Kidney epithelial cell (primary cell): ENCODE results near the gene EZH1. TPM values are rescaled to one million over a fixed set of nuclear protein-coding genes. Genes with fewer than 3 reads are reported as not detected.

Experiments
- DNase-seq: peaks from one replicate; pipeline ENCODE4 v3.0.0-alpha.2; 2010; ENCODE audit warnings: low read depth
- H3K27me3 ChIP-seq: 2 replicates; pipeline ENCODE4 v1.6.0; 2011; ENCODE audit warnings: low read length; ENCODE audit not compliant: control insufficient read depth, insufficient read depth
- H3K36me3 ChIP-seq: 2 replicates; pipeline ENCODE4 v1.5.1; 2011; ENCODE audit warnings: low read length; ENCODE audit not compliant: control insufficient read depth, insufficient read depth
- H3K4me3 ChIP-seq: 2 replicates; pipeline ENCODE4 v1.5.1; 2011; ENCODE audit warnings: low read depth, mild to moderate bottlenecking, control low read depth, low read length
- total RNA-seq: library from RNA; depleted of rRNA; stranded (reverse); fragments of >200 nt; gene quantifications from 2 replicates; pipeline ENCODE4 v1.2.3, GENCODE V29; 2015
- TF ChIP-seq, protein P1 (sequence below): IDR thresholded peaks from 2 replicates; pipeline ENCODE4 v1.5.1; 2011; ENCODE audit warnings: mild to moderate bottlenecking, moderate library complexity, low read length, control low read depth, inconsistent platforms; ENCODE audit not compliant: insufficient read depth, poor library complexity, severe bottlenecking

The EZH1 gene
- total RNA-seq, 1 donor from 2014 or later, result 14.7 TPM

DNA sequence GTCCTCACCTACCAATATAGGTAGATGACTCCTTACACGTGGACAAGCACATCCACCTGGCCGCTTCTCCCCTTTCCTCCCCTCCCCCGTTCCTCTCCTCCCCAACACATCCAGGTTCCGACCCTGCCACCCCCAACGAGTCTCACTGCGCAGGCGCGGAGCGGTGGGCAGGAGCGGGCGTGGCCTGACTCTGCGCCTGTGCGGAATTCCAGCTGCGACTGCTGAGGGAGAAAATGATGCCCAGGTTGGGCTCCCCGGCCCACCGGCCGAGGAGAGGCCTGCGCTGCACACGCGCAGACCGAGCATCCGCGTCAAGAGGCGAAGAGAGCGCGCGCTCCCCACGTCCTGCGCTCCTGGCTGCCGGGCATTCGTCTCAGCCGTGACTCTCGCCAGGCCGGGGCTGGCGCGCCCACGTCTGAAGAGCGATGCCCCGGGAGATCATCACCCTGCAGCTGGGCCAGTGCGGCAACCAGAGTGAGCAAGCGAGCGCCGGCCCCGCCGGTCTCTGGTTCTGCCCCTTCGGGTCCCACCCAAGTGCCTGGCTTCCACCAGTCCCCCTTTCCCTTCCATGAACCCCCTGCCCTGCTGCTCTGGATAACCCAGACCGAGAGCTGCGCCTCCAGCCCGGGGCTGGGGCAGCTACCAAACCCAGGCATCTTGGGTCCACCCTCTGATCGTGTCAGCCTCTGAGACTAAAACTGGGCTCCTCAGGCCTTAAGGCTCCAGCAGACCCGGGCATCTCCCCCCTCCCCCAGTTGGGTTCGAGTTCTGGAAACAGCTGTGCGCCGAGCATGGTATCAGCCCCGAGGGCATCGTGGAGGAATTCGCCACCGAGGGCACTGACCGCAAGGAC is 85.5 kb downstream of the EZH1 start, which contains the start of gene TUBG2:
TUBG2 (plus strand) TSS at position 206 of the 853 bp plus-strand sequence; CDS start at position 426, 220 bp downstream.
- Histone ChIP-seq H3K36me3 (peaks cover 1% of the 10 kb centered on the region), H3K4me3 (peak within 1 kb of the TSS; percentile 58), H3K27me3 (no peaks in the 10 kb centered on the region)
- TF ChIP-seq, protein P1, sequence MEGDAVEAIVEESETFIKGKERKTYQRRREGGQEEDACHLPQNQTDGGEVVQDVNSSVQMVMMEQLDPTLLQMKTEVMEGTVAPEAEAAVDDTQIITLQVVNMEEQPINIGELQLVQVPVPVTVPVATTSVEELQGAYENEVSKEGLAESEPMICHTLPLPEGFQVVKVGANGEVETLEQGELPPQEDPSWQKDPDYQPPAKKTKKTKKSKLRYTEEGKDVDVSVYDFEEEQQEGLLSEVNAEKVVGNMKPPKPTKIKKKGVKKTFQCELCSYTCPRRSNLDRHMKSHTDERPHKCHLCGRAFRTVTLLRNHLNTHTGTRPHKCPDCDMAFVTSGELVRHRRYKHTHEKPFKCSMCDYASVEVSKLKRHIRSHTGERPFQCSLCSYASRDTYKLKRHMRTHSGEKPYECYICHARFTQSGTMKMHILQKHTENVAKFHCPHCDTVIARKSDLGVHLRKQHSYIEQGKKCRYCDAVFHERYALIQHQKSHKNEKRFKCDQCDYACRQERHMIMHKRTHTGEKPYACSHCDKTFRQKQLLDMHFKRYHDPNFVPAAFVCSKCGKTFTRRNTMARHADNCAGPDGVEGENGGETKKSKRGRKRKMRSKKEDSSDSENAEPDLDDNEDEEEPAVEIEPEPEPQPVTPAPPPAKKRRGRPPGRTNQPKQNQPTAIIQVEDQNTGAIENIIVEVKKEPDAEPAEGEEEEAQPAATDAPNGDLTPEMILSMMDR, result no peak
- no peak for DNase-seq

DNA sequence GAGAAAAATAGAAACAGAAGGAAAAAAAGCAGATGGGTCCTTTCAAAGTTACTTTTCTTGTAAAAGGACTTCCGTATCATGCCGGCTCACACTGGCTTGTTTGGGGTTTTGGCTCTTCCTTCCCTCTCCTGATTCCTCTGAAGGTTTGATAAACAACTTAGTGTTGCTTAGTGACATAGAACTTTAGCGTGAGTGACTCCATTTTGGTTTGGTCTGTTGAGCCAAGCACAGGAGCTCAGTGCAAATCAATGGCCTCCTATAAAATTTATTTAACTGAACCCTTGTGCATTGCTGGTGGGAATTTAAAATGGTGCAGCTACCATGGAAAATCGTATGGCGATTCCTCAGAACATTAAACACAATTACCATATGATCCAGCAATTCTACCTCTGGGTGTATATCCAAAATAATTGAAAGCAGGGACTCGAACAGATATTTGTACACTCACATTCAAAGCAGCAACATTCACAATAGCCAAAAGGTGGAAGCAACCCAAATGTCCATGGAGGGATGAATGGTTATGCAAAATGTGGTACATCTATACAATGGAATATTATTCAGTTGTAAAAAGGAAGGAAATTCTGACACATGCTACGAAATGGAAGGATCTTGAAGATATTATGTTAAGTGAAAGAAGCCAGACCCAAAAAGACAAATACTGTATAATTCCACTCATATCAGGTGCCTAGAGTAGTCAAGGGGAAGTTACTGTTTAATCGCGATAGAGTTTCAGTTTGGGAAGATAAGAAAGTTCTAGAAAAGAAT is 86.8 kb downstream of the EZH1 start:
- H3K36me3 ChIP-seq, result peaks cover 1% of the 10 kb centered on the region
- no peaks in the 10 kb centered on the region for H3K27me3 ChIP-seq
- H3K4me3 ChIP-seq, result no peak overlapping the region
- no peak for DNase-seq
- TF ChIP-seq, protein P1, result no peak

DNA sequence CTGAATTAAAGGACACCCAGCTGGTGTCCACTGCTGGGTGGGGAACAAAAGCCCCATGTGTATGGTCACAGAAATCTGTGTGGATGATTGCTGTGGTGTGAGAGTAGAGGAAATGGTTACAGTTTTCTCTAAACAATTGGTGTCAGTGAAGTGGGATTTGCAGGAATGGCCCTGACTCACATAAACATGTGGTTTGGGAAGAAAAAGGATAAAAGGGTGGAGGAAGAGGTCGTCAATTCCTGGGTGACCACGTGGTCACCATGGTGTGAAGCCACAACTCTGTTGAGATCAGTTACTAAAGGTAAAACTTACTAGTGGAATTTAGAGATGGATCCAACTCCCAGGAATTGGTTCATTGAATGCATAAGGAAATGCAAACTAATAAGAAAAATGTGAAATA is 89.3 kb downstream of the EZH1 start:
- TF ChIP-seq, protein P1, result no peak
- H3K4me3 ChIP-seq, result no peak overlapping the region
- no peaks in the 10 kb centered on the region for H3K27me3 ChIP-seq
- DNase-seq, result peak; percentile 37
- no peaks in the 10 kb centered on the region for H3K36me3 ChIP-seq

DNA sequence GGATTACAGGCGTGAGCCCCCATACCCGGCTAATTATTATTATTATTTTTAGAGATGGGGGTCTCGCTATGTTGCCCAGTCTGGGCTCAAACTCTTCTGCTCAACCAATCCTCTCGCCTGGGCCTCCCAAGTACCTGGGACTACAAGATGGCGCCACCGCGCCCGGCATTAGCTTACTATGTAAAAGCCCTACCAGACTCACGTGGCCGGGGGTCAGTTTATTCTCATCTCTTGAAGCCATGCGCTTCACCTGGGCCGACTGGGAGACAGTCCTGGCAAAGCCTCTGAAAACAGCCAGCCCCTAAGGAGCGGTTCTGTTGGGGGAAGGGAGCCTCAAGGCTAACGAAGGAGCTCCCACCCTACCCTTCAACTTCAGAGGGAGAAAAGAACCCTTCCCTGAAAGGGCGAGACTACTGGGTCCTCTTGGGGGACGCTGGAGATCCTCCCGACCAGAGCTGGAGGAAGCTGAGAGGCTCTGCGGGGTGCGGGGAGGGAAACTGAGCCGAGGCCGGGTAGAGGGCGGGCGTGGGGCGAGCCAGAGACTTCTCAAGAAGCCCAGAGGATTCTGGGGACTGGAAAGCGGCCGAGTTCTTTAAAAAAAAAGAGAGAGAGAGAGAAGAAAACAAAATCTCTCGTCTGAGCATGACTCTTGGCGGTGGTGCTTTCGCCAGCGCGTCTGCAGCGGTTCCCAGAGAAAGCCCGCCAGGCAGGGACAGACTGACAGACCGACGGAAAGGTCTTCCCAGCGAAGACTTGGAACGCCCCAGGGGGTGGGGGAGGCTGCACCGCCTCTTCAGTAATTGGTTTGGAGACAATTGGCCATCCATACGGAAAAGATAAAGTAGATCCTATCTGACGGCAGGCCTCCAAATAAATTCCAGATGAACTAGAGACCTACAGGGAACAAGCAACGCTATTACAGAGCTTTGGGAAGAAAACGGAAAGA is 91.4 kb downstream of the EZH1 start:
- TF ChIP-seq, protein P1, result no peak
- Histone ChIP-seq H3K27me3 (no peaks in the 10 kb centered on the region), H3K4me3 (peak overlapping the region; percentile 13), H3K36me3 (no peaks in the 10 kb centered on the region)
- DNase-seq, result no peak

DNA sequence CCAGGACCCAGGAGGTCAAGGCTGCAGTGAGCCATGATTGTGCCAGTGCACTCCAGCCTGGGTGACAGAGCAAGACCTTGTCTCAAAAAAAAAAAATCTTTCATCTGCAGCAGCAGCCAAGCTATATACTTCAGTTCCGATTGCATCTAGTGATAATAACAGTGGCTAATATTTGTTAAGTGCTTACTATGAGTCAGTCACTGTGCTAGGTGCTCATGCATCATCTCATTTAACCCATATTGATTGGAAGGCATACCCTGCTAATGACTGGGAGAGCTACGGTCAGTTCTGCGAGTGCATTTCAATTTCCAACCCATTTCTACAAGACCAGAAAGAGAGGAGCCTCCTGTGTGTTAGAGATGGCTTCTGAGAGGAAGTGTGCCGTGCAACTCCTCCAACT is 93.4 kb downstream of the EZH1 start:
- Histone ChIP-seq H3K4me3 (no peak overlapping the region), H3K27me3 (no peaks in the 10 kb centered on the region), H3K36me3 (no peaks in the 10 kb centered on the region)
- DNase-seq, result no peak
- TF ChIP-seq, protein P1, result no peak
